GM15510 (cell line): Measurements from ENCODE around the gene MYRIP.

Experiments used
- POLR2A ChIP-seq: IDR thresholded peaks from 3 replicates; pipeline ENCODE4 v1.6.1; 2011; ENCODE audit warnings: borderline replicate concordance; ENCODE audit not compliant: insufficient read length; ENCODE audit errors: extremely low read depth

MYRIP gene

GRCh38 chr3:40267937-40268724 is 458.7 kb downstream of the MYRIP start:
- TF ChIP-seq POLR2A: no peak

- no peak for TF ChIP-seq POLR2A
Measured at GRCh38 chr3:40268802-40269524, 459.6 kb downstream of the MYRIP start.

GRCh38 chr3:40278791-40279190 is 469.4 kb downstream of the MYRIP start:
- TF ChIP-seq POLR2A: no peak

- TF ChIP-seq POLR2A: no peak
Measured at GRCh38 chr3:40281995-40282394, 472.6 kb downstream of the MYRIP start.

GRCh38 chr3:40287248-40287647 is 477.8 kb downstream of the MYRIP start:
- no peak for TF ChIP-seq POLR2A

- TF ChIP-seq POLR2A: no peak
Measured at GRCh38 chr3:40290396-40290795, 481.0 kb downstream of the MYRIP start.

GRCh38 chr3:40291471-40291870 is 482.1 kb downstream of the MYRIP start:
- TF ChIP-seq POLR2A: no peak

GRCh38 chr3:40292637-40293349 is 483.4 kb downstream of the MYRIP start:
- no peak for TF ChIP-seq POLR2A

GRCh38 chr3:40294434-40294833 is 485.0 kb downstream of the MYRIP start:
- TF ChIP-seq POLR2A: no peak

GRCh38 chr3:40298075-40298474 is 488.7 kb downstream of the MYRIP start:
- TF ChIP-seq POLR2A: no peak

GRCh38 chr3:40299130-40299720 is 489.8 kb downstream of the MYRIP start:
- no peak for TF ChIP-seq POLR2A

- no peak for TF ChIP-seq POLR2A
Measured at GRCh38 chr3:40299721-40300335, 490.4 kb downstream of the MYRIP start.

GRCh38 chr3:40302784-40303183 is 493.4 kb downstream of the MYRIP start:
- no peak for TF ChIP-seq POLR2A

- no peak for TF ChIP-seq POLR2A
Measured at GRCh38 chr3:40304352-40304751, 494.9 kb downstream of the MYRIP start.

- no peak for TF ChIP-seq POLR2A
Measured at GRCh38 chr3:40306336-40306735, 496.9 kb downstream of the MYRIP start.

GRCh38 chr3:40307176-40307575 is 497.8 kb downstream of the MYRIP start:
- no peak for TF ChIP-seq POLR2A
